ENCODE results near the gene GCDH.

The GCDH gene

DNA sequence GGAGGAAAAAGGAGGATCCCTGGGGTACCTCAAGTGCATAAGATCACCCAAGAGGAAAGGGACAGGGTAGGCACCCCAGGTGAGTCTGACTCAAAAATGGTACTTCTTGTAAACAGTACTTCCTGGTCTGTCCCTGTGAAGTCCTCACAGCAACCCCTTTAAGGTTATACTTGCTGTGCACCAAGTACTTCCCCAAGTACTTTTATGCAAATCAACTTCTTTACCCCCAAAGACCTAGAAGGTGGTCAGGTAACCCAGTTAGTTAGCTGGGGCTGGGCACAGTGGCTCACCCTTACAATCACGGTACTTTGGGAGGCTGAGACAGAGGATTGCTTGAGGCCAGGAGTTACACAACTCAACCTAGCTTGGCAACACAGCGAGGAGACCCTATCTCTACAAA is 49.9 kb downstream of the GCDH start:
- no peak for DNase-seq (ENCODE audit: low read depth)

DNA sequence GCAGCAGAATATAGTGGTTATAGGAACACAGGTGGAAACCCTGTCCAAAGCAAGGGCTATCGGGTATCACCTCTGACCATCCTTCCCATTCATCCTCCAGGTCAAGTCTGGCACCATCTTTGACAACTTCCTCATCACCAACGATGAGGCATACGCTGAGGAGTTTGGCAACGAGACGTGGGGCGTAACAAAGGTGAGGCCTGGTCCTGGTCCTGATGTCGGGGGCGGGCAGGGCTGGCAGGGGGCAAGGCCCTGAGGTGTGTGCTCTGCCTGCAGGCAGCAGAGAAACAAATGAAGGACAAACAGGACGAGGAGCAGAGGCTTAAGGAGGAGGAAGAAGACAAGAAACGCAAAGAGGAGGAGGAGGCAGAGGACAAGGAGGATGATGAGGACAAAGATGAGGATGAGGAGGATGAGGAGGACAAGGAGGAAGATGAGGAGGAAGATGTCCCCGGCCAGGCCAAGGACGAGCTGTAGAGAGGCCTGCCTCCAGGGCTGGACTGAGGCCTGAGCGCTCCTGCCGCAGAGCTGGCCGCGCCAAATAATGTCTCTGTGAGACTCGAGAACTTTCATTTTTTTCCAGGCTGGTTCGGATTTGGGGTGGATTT is 52.6 kb downstream of the GCDH start:
- no peak for DNase-seq (ENCODE audit: low read depth)

DNA sequence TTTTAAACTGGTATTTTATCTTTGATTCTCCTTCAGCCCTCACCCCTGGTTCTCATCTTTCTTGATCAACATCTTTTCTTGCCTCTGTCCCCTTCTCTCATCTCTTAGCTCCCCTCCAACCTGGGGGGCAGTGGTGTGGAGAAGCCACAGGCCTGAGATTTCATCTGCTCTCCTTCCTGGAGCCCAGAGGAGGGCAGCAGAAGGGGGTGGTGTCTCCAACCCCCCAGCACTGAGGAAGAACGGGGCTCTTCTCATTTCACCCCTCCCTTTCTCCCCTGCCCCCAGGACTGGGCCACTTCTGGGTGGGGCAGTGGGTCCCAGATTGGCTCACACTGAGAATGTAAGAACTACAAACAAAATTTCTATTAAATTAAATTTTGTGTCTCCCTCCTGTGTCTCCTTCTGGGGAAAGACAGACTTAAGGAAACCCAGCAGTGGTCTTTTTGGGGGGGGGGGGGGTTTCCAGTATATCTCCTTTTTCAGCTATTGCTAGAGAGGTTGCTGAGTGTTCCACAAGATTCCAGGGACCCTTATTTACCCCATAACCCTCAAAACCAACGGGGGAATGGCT is 53.2 kb downstream of the GCDH start:
- DNase-seq (ENCODE audit: low read depth), result no peak

DNA sequence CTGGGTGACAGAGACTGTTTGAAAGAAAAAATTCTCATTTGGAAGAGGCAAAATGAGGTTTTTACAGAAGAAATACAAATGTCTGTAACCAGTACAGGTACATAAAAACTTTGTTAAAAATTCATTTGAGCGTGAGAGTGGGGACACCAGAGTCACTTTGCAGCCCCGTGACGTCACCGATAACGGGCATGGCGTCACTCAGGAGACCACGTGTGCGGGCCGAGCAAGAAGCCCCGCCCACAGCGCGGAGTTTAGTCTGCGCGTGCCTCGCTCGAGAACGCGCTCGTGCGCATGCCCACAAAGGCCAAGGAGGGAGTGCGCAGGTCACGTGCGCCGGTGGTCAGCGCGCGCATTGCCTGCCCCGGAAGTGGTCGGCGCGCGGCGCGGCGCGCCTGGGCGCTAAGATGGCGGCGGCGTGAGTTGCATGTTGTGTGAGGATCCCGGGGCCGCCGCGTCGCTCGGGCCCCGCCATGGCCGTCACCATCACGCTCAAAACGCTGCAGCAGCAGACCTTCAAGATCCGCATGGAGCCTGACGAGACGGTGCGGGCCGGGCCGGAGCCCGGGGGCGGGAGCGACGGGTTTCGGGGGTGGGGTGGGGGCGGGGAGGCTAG is 54.6 kb downstream of the GCDH start, which contains the start of gene RAD23A:
Gene RAD23A (plus strand): TSS at position 384 of the 613 bp plus-strand sequence. CDS start 87 bp downstream, at position 471.
- peak; percentile 97 for DNase-seq (ENCODE audit: low read depth)

DNA sequence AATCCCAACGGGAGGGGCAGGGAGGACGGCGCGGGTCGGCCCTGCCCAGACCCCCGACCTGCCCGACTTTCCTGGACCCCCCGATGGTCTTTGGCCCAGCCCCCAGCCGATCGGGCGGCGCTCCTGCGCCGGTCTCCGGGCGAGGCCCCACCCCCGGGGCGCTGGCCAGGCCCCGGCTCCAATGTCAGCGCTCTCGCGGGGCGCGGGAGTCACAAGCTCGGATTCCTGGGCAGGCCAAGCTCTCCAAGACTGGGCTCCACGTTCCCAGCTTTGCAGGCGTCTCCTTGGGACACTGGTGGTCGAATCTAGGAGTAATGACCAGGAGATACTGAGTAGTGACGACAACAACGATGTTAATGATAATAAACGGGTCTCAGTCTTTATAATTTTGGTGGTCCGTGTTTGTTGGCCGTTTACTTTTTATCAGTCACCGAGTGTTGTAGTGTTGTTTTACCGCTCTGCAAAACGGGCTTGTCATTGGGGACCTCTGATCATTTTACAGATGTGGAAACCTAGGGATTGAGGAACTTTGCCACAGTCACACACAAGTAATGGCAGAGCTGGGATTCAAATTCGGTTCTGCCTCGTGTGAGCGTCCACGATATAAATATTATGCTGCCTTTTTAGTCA is 55.2 kb downstream of the GCDH start:
- peak; percentile 41 for DNase-seq (ENCODE audit: low read depth)

DNA sequence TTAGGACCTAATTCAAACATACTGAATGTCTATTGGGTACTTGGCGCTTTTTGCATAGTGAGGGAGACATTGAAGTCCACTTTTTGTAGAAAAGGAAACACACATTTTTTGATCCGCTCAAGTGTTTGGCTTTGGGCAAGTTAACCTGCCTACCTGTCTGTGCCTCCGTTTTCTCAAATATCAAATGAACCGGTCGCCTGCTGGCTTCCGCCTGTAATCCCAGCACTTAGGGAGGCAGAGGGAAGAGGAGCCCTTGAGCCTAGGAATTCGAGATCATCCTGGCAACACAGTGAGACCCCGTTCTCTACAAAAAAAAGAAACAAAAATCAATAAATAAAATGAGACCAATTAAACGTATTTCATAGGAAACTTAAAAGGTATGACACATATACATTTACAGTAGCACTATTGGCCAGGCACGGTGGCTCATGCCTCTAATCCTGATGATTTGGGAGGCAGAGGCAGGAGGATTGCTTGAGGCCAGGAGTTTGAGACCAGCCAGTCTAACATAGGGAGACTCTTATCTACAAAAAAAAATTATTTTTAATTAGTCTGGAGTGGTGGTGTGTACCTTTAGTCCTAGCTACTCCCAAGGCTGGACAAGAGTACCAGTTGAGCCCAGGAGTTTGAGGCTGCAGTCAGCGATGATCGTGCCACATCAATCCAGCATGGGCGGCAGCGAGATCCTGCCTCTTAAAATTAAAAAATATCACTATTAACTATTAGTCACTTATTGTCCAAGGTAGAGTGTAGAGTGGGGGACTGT is 56.0 kb downstream of the GCDH start:
- no peak for DNase-seq (ENCODE audit: low read depth)

DNA sequence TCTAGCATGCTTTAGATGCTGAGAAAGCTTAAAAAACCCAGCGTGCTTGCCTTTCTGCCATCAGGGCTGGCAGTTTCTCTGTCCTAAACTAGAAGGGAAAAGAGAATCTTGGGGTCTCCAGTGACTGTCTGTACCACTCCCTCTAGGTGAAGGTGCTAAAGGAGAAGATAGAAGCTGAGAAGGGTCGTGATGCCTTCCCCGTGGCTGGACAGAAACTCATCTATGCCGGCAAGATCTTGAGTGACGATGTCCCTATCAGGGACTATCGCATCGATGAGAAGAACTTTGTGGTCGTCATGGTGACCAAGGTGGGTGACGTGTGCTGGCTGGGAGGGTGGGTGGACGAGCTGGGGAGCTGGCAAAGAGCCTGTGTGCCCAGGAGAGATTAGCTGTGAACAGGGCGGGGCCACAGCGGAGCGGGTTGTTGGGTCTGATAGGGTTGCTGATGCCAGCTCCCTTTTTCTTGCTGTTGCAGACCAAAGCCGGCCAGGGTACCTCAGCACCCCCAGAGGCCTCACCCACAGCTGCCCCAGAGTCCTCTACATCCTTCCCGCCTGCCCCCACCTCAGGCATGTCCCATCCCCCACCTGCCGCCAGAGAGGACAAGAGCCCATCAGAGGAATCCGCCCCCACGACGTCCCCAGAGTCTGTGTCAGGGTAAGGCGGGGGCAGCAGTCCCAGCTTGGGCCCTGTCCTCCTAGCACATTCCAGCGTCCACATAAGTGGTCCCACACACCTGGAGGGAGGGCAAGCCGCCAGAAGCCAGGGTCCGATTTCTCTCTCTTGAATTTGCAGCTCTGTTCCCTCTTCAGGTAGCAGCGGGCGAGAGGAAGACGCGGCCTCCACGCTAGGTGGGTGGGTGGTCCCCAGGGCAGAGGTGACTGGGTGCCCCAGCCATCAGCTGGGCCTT is 57.0 kb downstream of the GCDH start:
- DNase-seq (ENCODE audit: low read depth), result no peak

DNA sequence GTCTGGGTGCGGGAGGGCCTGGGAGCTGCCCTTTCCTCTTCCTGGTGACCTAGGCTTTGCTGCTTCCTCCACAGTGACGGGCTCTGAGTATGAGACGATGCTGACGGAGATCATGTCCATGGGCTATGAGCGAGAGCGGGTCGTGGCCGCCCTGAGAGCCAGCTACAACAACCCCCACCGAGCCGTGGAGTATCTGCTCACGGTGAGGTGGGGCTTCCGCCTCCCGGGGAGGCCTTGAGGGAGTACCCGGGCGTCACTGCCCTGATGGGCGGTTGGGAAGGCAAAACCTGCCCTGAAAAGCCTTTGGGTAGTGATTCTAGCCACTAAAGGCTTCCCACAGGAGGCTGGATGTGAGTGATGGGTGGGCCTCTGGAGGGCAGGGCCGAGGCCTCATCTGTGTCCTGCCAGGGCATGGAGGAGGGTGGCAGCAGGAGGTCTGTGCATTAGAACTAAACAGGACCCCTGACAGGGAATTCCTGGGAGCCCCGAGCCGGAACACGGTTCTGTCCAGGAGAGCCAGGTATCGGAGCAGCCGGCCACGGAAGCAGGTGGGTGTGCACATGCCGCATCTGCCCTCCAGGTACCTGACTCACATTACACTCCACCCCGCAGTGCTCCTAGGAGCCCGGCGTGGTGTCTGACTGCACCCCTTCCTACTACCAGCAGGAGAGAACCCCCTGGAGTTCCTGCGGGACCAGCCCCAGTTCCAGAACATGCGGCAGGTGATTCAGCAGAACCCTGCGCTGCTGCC is 57.8 kb downstream of the GCDH start:
- no peak for DNase-seq (ENCODE audit: low read depth)

Measured in activated T-helper 9 cell treated with anti-CD3 and anti-CD28 coated beads, Interleukin-2, amount 50 U/mL, for 16 hours (primary cell).